H1 (cell line): Measurements from ENCODE around the gene PHAX. TPM values are rescaled to one million over a fixed set of nuclear protein-coding genes. Genes with fewer than 3 reads are reported as not detected.

ENCODE experiments used
- ASH2L ChIP-seq: fragments of 200-600, 300-600 bp; sonication (generic); IDR thresholded peaks from one replicate; pipeline ENCODE4 v1.7.1; 2017; ENCODE audit warnings: low read length
- EP300 ChIP-seq, 2 experiments: IDR thresholded peaks; 1 replicate in 1 of 2; 2 replicates in 1 of 2; pipeline ENCODE4 v1.6.1; 2011 to 2012; ENCODE audit warnings: low read depth in 2 of 2, low read length in 2 of 2, mild to moderate bottlenecking in 2 of 2, borderline replicate concordance in 1 of 2, inconsistent platforms in 1 of 2, moderate library complexity in 1 of 2
- FOSL1 ChIP-seq: IDR thresholded peaks from 2 replicates; pipeline ENCODE4 v1.6.1; 2011; ENCODE audit warnings: mild to moderate bottlenecking, low read depth, low read length, moderate library complexity; ENCODE audit not compliant: insufficient read depth
- NANOG ChIP-seq: IDR thresholded peaks from 2 replicates; pipeline ENCODE4 v1.6.1; 2011; ENCODE audit warnings: low read length, low read depth, mild to moderate bottlenecking, inconsistent platforms; ENCODE audit not compliant: insufficient read depth, poor library complexity, severe bottlenecking
- POLR2AphosphoS5 ChIP-seq: IDR thresholded peaks from 2 replicates; pipeline ENCODE4 v1.6.1; 2011; ENCODE audit warnings: low read depth, low read length
- TAF7 ChIP-seq: optimal IDR thresholded peaks from 2 replicates; pipeline ENCODE3; 2011; ENCODE audit warnings: low read depth, mild to moderate bottlenecking, inconsistent platforms, low read length, moderate library complexity, borderline replicate concordance
- YY1 ChIP-seq: IDR thresholded peaks from 2 replicates; pipeline ENCODE4 v1.6.1; 2011; ENCODE audit warnings: low read depth, mild to moderate bottlenecking, low read length
- polyA plus RNA-seq, 7 experiments: library from polyadenylated mRNA; depleted of rRNA in 3 of 7; stranded (reverse) in 5 of 7; unstranded in 2 of 7; fragments of >200 nt in 5 of 7; fragments of 200-250 nt in 2 of 7; gene quantifications; 1 replicate in 5 of 7; 2 replicates in 1 of 7; 4 replicates in 1 of 7; pipeline versions ENCODE4 v1.2.1 to v1.2.3, GENCODE V29; 2011 to 2013; ENCODE audit warnings: missing spikeins in 2 of 7, mixed read lengths in 2 of 7
- total RNA-seq: library from RNA; stranded (reverse); fragmentation: NEBNext Ultra II Directional; extraction: Animal tissue kit (Norgen Biotek cat#: 25700); gene quantifications from 2 replicates; pipeline ENCODE4 v1.2.1, GENCODE V29; 2021
- TF ChIP-seq, protein P1 (sequence below): IDR thresholded peaks from 2 replicates; pipeline ENCODE4 v1.6.1; 2012; ENCODE audit warnings: low read length, inconsistent platforms

Gene PHAX
- total and polyA plus RNA-seq, 2 of the 8 experiments (the other 6 are each of a cell fraction or from before 2014, with no cell fraction given) = 32.1 to 59.5 TPM

DNA sequence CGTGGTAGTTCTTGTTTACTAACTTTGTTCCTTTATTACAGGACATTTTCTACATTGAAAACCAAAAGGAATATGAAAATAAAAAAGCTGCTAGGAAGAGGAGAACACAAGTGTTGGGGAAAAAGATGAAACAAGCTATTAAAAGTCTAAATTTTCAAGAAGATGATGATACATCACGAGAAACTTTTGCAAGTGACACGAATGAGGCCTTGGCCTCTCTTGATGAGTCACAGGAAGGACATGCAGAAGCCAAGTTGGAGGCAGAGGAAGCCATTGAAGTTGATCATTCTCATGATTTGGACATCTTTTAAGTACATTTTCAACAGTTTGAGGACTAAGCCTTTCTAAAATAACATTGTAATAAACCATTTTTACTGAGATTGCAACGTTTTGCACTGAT is 23.8 kb downstream of the PHAX start (continued):
- TF ChIP-seq, protein P1, sequence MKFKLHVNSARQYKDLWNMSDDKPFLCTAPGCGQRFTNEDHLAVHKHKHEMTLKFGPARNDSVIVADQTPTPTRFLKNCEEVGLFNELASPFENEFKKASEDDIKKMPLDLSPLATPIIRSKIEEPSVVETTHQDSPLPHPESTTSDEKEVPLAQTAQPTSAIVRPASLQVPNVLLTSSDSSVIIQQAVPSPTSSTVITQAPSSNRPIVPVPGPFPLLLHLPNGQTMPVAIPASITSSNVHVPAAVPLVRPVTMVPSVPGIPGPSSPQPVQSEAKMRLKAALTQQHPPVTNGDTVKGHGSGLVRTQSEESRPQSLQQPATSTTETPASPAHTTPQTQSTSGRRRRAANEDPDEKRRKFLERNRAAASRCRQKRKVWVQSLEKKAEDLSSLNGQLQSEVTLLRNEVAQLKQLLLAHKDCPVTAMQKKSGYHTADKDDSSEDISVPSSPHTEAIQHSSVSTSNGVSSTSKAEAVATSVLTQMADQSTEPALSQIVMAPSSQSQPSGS = no peak
- TF ChIP-seq POLR2AphosphoS5 = no peak
- TF ChIP-seq TAF7 = no peak
- no peak for TF ChIP-seq YY1
- no peak for TF ChIP-seq EP300 (IDR thresholded peaks at IDR 0.05; ENCODE audit: borderline replicate concordance in 1 of 2, low read depth in 2 of 2, low read length in 2 of 2)
- no peak for TF ChIP-seq NANOG
- TF ChIP-seq FOSL1 = no peak
- no peak for TF ChIP-seq ASH2L
